Coronary artery (tissue), 2 donors: ENCODE measurements around the gene SPEG.
A peak's percentile ranks its signal among the peaks of the same experiment; 100 is the strongest.

Experiments
- DNase-seq: peaks from one replicate; pipeline ENCODE4 v3.0.0-alpha.2; 2017; ENCODE audit warnings: low spot score
- H3K27ac ChIP-seq, 2 donors: fragments of 200-600 bp; sonication (generic); one replicate each; pipeline ENCODE4 v1.5.1; 2016 to 2019
- H3K4me3 ChIP-seq: fragments of 200-600 bp; sonication (generic); 2 replicates; pipeline ENCODE4 v1.5.1; 2016; ENCODE audit warnings: mild to moderate bottlenecking, moderate library complexity
- TF ChIP-seq, protein P1 (sequence below): fragments of 200-600 bp; sonication (generic); IDR thresholded peaks from one replicate; pipeline ENCODE4 v1.5.1; 2019; ENCODE audit warnings: antibody characterized with exemption

The SPEG gene

DNA sequence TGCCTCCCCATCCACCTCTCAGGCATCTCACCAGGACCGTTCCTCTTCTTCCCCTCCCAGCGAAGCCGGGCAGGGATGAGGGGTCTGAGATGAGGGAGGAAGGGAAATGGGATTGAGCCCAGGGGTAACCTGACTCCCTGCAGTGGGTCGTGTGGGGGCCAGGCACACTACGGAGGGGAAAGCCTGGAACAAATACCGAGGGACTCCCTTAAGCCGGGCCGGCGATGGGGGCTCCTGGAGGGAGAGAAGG, 250 bp upstream of the SPEG start:
- no peak for DNase-seq
- peak overlapping the region; percentile 82 to 97 for H3K27ac ChIP-seq
- H3K4me3 ChIP-seq: peak overlapping the region; percentile 69
- TF ChIP-seq, protein P1, sequence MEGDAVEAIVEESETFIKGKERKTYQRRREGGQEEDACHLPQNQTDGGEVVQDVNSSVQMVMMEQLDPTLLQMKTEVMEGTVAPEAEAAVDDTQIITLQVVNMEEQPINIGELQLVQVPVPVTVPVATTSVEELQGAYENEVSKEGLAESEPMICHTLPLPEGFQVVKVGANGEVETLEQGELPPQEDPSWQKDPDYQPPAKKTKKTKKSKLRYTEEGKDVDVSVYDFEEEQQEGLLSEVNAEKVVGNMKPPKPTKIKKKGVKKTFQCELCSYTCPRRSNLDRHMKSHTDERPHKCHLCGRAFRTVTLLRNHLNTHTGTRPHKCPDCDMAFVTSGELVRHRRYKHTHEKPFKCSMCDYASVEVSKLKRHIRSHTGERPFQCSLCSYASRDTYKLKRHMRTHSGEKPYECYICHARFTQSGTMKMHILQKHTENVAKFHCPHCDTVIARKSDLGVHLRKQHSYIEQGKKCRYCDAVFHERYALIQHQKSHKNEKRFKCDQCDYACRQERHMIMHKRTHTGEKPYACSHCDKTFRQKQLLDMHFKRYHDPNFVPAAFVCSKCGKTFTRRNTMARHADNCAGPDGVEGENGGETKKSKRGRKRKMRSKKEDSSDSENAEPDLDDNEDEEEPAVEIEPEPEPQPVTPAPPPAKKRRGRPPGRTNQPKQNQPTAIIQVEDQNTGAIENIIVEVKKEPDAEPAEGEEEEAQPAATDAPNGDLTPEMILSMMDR: no peak

DNA sequence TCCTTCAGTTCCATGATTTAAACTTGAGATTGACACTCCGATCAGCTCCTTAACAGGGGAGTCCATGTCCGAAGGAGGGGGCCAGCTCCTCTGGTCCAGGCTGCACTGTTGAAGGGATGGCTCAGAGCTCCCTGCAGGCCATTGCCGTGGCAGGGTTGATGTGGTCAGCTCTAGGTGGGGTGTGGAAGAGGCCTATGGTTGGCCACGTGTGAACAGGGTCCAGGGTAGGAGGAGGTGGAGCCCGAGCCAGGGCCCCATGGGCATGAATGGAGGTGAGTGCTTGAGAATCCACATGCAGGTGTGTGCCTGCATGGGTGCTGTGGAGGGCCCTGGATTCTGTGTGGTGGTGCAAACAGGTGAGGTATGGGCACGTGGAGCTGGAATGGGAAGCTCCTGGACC, 1.1 kb downstream of the SPEG start:
- TF ChIP-seq, protein P1: no peak
- Histone ChIP-seq H3K27ac (peak overlapping the region; percentile 82 to 97), H3K4me3 (peak overlapping the region; percentile 69)
- DNase-seq: no peak

DNA sequence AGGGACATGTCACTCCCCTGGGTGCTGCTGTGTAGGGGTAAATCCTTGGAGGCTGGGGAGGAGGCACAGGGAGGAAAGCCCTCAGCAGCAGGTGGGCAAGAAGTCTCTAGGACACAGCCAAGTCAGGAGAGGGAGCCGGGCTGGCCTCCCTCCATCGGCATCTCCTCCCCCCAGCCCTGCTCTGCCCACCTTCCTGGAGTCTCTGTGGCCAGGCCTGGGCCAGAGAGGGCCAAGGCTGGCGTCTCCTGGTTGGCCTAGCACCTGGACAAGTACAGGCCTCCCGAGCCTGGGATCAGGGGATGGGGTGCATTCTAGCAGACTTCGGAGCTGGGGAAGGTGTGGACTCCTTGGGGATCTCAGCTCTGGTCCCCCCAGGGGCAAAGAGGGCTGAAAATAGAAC, 1.8 kb downstream of the SPEG start:
- H3K27ac ChIP-seq: peak overlapping the region; percentile 82 to 97
- no peak overlapping the region for H3K4me3 ChIP-seq
- TF ChIP-seq, protein P1: no peak
- no peak for DNase-seq

DNA sequence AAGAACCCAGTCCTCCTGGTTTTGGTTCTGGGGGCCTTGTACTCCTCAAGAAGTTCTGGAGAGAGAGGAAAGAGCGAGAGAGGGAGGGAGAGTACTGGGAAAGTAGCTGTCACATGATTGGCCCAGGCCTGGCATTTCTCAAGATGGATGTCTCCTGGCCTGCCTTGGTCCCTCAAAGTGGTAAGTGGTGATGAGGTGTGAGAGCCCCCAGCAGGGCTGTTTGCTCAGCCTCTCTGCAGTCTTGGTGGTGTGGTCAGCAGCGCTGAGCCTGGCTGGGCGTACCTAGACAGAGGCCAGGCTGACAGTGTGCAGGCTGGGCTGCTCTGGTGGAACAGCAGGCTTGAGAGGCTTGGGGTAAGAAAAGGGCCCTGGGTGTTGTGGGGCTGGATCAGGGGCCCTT, 2.5 kb downstream of the SPEG start:
- H3K27ac ChIP-seq: peak overlapping the region; percentile 82 to 97
- H3K4me3 ChIP-seq: no peak overlapping the region
- TF ChIP-seq, protein P1: no peak
- no peak for DNase-seq

DNA sequence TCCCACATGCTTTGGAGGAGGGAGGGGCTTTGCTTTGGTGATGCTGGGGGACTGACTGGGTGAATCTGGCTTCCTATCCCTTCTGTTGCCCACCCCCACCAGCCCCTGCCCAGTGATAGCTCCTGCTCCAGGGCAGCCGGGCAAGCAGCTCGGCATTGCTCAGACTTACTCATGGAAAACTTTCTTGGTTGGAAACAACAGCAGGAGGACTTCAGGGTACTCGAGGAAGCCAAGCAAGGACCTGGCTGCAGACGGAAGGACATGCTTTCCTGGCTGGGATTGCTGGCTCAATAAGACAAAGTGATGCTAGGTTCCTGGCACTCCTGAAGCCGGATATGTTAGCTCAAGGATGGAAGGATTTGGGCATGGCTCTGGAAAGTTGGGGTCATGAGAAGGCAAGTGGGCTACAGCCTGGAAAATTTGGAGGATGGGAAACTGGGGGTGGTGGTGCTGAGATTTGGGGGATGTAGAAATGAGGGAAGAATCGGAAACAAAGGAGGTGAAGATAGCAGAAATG, 3.1 kb downstream of the SPEG start:
- no peak for DNase-seq
- peak overlapping the region; percentile 82 to 97 for H3K27ac ChIP-seq
- TF ChIP-seq, protein P1: no peak
- no peak overlapping the region for H3K4me3 ChIP-seq

DNA sequence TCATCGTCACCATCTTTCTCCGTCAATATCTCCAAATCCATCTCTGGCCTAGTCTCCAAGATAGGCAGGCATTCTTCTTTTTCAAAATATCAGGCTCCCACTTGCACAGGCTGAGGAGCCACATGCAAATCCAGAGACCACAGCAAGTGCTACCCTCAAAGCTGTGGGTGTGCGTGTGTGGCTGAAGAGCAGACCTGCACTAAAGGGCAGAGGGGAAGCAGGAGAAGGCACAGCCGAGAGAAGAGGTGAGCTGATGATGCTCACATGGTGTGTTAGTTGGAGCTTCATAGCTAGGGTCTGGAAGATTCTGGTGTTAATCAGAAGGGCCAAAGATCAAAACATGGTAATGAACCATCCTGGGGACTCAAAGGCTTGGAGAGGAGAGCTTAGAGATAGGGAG, 3.8 kb downstream of the SPEG start:
- peak overlapping the region; percentile 82 to 97 for H3K27ac ChIP-seq
- no peak overlapping the region for H3K4me3 ChIP-seq
- TF ChIP-seq, protein P1: no peak
- no peak for DNase-seq

DNA sequence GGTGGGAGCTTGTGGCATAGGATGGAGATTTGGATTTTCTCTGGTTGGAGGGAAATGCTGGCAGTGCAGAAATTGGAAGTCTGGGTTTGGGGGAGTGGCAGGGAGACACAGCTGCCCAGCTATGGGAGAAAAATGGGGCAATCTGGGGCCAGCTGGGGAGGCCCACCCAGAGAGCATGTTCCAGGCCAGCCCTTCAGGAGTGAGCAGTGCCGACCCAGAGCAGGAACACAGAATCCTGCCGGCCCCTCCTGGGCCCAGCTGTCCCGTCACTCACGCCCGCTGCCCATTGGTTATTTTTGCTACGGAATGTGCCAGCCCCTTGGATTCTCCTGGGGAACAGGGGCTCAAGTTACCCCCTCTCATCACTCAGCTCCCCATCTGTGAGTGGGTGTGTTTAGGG, 4.9 kb downstream of the SPEG start:
- no peak for DNase-seq
- Histone ChIP-seq H3K4me3 (no peak overlapping the region), H3K27ac (peak overlapping the region; percentile 18 to 97)
- TF ChIP-seq, protein P1: no peak
